Measurements from ENCODE around the gene COG5. TPM values are rescaled to one million over a fixed set of nuclear protein-coding genes. Genes with fewer than 3 reads are reported as not detected.
A peak's percentile ranks its signal among the peaks of the same experiment; 100 is the strongest.

The COG5 gene
- total and polyA plus RNA-seq, 9 of the 15 experiments (the other 6 are each of a cell fraction or from before 2014, with no cell fraction given) = 15.3 to 75.1 (median 56.4) TPM

GRCh38 chr7:107579885-107580715 is 16.4 kb upstream of the COG5 start, which contains the start of gene BCAP29 (continued):
- TF ChIP-seq PPARD (CRISPR knock-in tag; IDR thresholded peaks at IDR 0.05) = no peak
- 0 out of 2 replicates have a peak, but pooled peaks have one; percentile 21 for TF ChIP-seq MTA2 (IDR thresholded peaks at IDR 0.05; ENCODE audit: low read depth)
- TF ChIP-seq PURB (CRISPR knock-in tag; IDR thresholded peaks at IDR 0.05; ENCODE audit: low read depth) = no peak
- no peak for TF ChIP-seq ZNF766 (CRISPR knock-in tag; conservative IDR thresholded peaks at IDR 0.05)
- TF ChIP-seq MED1 (CRISPR knock-in tag; IDR thresholded peaks at IDR 0.05; ENCODE audit: borderline replicate concordance) = no peak
- TF ChIP-seq ZNF395 (CRISPR knock-in tag; IDR thresholded peaks at IDR 0.05) = peak; percentile 55
- no peak for TF ChIP-seq ZNF280A (IDR thresholded peaks at IDR 0.05; ENCODE audit: low read depth, partially characterized antibody)
- peak; percentile 36 for TF ChIP-seq ZNF24 (IDR thresholded peaks at IDR 0.05)
- 0 out of 2 replicates have a peak, but pooled peaks have one; percentile 46 for TF ChIP-seq NCOA1 (IDR thresholded peaks at IDR 0.05; ENCODE audit: low read depth)
- peak; percentile 83; the same call in 1 of the 2 replicates for TF ChIP-seq TARDBP (IDR thresholded peaks at IDR 0.05)
- TF ChIP-seq EHMT2 (IDR thresholded peaks at IDR 0.05) = no peak
- no peak for TF ChIP-seq ZBTB2 (IDR thresholded peaks at IDR 0.05)
- no peak for TF ChIP-seq HNRNPH1 (optimal IDR thresholded peaks at IDR 0.05; ENCODE audit: low read depth, low read length)
- no peak for TF ChIP-seq BACH1 (tag; IDR thresholded peaks at IDR 0.05)
- no peak for TF ChIP-seq NCOA4 (IDR thresholded peaks at IDR 0.05; ENCODE audit: partially characterized antibody)
- TF ChIP-seq ZNF780A (CRISPR knock-in tag; IDR thresholded peaks at IDR 0.05) = no peak
- TF ChIP-seq FOXK2 (conservative IDR thresholded peaks at IDR 0.05 in 1 of 2, IDR thresholded peaks at IDR 0.05 in 1 of 2; ENCODE audit: low read depth in 2 of 2) = peak; percentile 85 to 90
- no peak; the same call in 1 of the 2 replicates for TF ChIP-seq ZNF41 (CRISPR knock-in tag; conservative IDR thresholded peaks at IDR 0.05)
- TF ChIP-seq ZNF12 (CRISPR knock-in tag; IDR thresholded peaks at IDR 0.05) = 0 out of 2 replicates have a peak, but pooled peaks have one; percentile 29
- 0 out of 2 replicates have a peak, but pooled peaks have one; percentile 31 for TF ChIP-seq ARID1B (IDR thresholded peaks at IDR 0.05)
- TF ChIP-seq ZNF436 (CRISPR knock-in tag; IDR thresholded peaks at IDR 0.05) = peak; percentile 15; the same call in 1 of the 2 replicates
- no peak for TF ChIP-seq CBX8 (IDR thresholded peaks at IDR 0.05; ENCODE audit: borderline replicate concordance, extremely low read depth, low read depth, low read length, poor library complexity, severe bottlenecking)
- TF ChIP-seq RFX5 (IDR thresholded peaks at IDR 0.05; ENCODE audit: low read depth, low read length) = no peak
